Measurements from ENCODE around the gene NT5DC1. TPM values are rescaled to one million over a fixed set of nuclear protein-coding genes. Genes with fewer than 3 reads are reported as not detected.

The NT5DC1 gene
- total RNA-seq, 1 donor from 2014 or later = 46.0 TPM

DNA sequence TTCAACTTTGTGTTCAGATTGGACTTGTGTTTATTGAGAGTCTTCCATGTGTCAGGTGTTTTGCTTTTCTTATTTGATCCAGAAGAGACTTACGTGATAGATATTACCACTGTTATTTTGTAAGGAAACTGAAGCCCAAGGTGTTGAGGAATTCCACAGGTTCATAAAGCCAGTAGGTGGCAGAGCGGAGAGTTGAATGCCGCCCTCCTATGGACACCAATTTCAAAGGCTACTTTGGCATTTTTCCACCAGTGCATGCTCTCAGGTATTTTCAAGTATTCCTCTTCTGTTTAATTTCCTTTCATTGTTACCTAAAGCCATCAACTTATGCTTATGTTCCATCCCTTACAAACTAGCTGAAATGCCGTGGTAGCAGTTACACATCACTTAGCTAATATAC lies 39.3 kb downstream of the NT5DC1 start:
- TF ChIP-seq, protein P1, sequence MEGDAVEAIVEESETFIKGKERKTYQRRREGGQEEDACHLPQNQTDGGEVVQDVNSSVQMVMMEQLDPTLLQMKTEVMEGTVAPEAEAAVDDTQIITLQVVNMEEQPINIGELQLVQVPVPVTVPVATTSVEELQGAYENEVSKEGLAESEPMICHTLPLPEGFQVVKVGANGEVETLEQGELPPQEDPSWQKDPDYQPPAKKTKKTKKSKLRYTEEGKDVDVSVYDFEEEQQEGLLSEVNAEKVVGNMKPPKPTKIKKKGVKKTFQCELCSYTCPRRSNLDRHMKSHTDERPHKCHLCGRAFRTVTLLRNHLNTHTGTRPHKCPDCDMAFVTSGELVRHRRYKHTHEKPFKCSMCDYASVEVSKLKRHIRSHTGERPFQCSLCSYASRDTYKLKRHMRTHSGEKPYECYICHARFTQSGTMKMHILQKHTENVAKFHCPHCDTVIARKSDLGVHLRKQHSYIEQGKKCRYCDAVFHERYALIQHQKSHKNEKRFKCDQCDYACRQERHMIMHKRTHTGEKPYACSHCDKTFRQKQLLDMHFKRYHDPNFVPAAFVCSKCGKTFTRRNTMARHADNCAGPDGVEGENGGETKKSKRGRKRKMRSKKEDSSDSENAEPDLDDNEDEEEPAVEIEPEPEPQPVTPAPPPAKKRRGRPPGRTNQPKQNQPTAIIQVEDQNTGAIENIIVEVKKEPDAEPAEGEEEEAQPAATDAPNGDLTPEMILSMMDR (IDR thresholded peaks at IDR 0.05) = peak; percentile 24
- no peaks in the 10 kb centered on the region for H3K27me3 ChIP-seq (ENCODE audit: low read depth)
- DNase-seq (no peak), ATAC-seq (peak in 1 of 2 donors; percentile 66)
- intact Hi-C loops (cut with DNase I) = no loop called here
- no peak overlapping the region for H3K4me3 ChIP-seq
- no peak overlapping the region for H3K27ac ChIP-seq
- no peaks in the 10 kb centered on the region for H3K9me3 ChIP-seq
- H3K36me3 ChIP-seq = no peaks in the 10 kb centered on the region
- no peaks in the 10 kb centered on the region for H3K4me1 ChIP-seq

DNA sequence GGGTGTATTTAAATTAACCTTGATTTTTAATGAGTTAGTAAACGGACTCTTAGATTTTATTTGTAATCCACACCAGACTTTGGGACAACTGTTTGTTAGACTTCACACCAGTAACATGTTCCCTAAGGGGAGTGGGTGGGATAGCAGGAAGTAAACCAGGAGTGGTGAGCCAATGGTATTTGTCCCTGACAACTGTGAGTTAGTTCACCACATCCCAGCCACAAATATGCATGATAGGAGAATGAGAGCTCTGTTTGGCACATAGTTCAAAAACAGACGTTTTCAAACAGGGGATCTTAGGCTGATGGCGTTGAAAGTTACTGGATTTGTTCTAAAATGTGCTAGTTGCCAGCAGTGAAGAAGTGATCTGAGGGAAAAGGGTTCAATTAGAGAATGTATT lies 44.0 kb downstream of the NT5DC1 start:
- TF ChIP-seq, protein P1 (IDR thresholded peaks at IDR 0.05) = no peak
- Histone ChIP-seq H3K27ac (no peak overlapping the region), H3K36me3 (no peaks in the 10 kb centered on the region), H3K4me3 (no peak overlapping the region), H3K9me3 (no peaks in the 10 kb centered on the region), H3K4me1 (no peaks in the 10 kb centered on the region), H3K27me3 (ENCODE audit: low read depth) (no peaks in the 10 kb centered on the region)
- no peak for ATAC-seq
- no peak for DNase-seq
- intact Hi-C loops (cut with DNase I) = no loop called here

DNA sequence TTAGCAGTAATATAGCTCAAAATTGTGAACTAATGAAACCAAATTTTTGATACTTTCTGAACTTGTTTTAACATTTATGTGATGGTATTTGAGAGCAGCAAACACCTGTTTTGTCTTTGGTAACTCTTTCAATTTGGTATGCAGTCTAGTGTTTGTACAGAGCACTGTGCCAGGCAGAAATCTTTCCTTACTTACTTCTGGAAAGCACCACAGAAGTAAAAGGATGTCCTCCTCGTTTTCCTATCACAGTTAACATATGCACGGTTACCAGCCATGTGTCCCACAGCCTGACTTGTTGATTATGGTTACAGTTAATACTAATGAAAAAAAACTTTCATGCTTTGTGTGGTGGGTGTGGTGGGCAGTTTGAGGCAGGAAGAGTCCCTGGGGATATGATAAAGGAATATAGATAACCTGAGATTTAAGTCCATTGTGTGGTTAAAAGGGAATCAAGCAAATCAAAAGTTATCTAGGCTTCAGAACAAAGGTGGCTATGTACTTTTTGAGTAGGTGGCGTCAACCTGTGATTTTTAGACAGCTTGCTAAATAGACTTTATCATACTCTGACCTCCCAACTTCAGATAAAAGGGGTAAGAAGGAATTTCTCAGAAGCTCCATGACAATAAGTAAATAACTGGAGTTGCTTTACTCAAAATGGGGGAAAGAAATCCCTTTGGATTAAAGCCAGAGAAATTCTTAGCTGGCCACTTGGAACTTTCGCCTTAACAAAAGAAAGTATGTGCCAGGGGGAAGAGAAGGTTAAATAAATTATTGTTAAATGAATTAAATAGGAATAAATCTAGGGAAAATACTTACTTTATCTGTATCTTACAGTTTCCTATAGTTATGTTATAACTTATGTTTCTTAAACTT lies 45.4 kb downstream of the NT5DC1 start:
- no peak for DNase-seq
- H3K4me1 ChIP-seq = no peaks in the 10 kb centered on the region
- intact Hi-C loops (cut with DNase I) = no loop called here
- TF ChIP-seq, protein P1 (IDR thresholded peaks at IDR 0.05) = no peak
- no peaks in the 10 kb centered on the region for H3K9me3 ChIP-seq
- ATAC-seq = peak in 1 of 2 donors; percentile 29
- no peak overlapping the region for H3K27ac ChIP-seq
- H3K4me3 ChIP-seq = no peak overlapping the region
- no peaks in the 10 kb centered on the region for H3K36me3 ChIP-seq
- H3K27me3 ChIP-seq (ENCODE audit: low read depth) = no peaks in the 10 kb centered on the region

DNA sequence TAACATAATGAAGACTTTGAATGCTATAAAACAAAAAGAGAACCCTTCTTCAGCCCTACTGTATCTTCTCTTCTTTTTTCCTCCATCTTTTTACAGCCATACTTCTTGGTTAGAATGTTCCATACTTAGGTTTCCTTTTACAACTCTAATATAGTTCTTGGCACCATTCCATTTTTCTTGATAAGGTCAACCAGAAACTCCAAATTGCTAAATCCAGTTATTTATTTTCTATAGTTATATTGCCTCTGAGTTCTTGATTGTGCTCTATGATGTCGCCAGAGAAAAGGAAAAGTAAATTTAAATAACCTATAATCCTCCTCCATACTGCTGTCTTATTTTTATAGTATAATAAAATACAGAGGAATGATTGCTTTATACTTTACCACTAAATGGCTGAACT lies 52.0 kb downstream of the NT5DC1 start:
- no peak overlapping the region for H3K27ac ChIP-seq
- no peak for DNase-seq
- intact Hi-C loops (cut with DNase I) = no loop called here
- no peak for ATAC-seq
- H3K4me1 ChIP-seq = no peaks in the 10 kb centered on the region
- H3K36me3 ChIP-seq = no peaks in the 10 kb centered on the region
- H3K27me3 ChIP-seq (ENCODE audit: low read depth) = no peaks in the 10 kb centered on the region
- no peak overlapping the region for H3K4me3 ChIP-seq
- TF ChIP-seq, protein P1 (IDR thresholded peaks at IDR 0.05) = no peak
- no peaks in the 10 kb centered on the region for H3K9me3 ChIP-seq

DNA sequence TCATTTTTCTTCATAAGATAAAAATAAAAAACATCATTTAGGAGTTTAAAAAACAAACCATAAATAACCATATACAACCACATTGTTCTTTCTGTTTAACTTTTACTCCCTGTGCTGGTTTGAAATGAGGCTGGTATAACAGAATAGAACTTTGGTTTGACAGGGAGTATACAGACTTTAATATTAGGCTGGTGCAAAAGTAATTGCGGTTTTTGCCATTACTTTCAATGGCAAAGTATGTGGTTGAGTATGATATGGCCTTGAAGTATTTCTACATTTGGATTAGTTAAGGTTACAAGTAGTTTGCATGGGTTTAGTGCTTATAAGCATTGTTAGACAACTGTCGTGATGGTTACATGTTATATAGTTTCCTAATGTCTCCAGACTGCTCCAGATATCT lies 54.2 kb downstream of the NT5DC1 start:
- H3K27ac ChIP-seq = no peak overlapping the region
- H3K4me1 ChIP-seq = no peaks in the 10 kb centered on the region
- no peaks in the 10 kb centered on the region for H3K9me3 ChIP-seq
- TF ChIP-seq, protein P1 (IDR thresholded peaks at IDR 0.05) = no peak
- H3K4me3 ChIP-seq = no peak overlapping the region
- H3K36me3 ChIP-seq = no peaks in the 10 kb centered on the region
- ATAC-seq (no peak), DNase-seq (no peak)
- intact Hi-C loops (cut with DNase I) = no loop called here
- H3K27me3 ChIP-seq (ENCODE audit: low read depth) = no peaks in the 10 kb centered on the region

Data from lower lobe of right lung (tissue), 2 donors.